ENCODE measurements around the gene FRS2. TPM values are rescaled to one million over a fixed set of nuclear protein-coding genes. Genes with fewer than 3 reads are reported as not detected.

Gene FRS2
- total and polyA plus RNA-seq, 10 of the 15 experiments (the other 5 are each of a cell fraction or from before 2014, with no cell fraction given), result 1.1 to 13.1 (median 5.9) TPM

- TF ChIP-seq, protein P1, sequence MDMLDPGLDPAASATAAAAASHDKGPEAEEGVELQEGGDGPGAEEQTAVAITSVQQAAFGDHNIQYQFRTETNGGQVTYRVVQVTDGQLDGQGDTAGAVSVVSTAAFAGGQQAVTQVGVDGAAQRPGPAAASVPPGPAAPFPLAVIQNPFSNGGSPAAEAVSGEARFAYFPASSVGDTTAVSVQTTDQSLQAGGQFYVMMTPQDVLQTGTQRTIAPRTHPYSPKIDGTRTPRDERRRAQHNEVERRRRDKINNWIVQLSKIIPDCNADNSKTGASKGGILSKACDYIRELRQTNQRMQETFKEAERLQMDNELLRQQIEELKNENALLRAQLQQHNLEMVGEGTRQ (IDR thresholded peaks at IDR 0.05; ENCODE audit: borderline replicate concordance, low read depth, low read length), result no peak
- no peak for TF ChIP-seq RCOR1 (conservative IDR thresholded peaks at IDR 0.05; ENCODE audit: low read depth, low read length)
These were observed 44.8 kb upstream of the FRS2 start (continued) for GRCh38 chr12:69425417-69425816.

DNA sequence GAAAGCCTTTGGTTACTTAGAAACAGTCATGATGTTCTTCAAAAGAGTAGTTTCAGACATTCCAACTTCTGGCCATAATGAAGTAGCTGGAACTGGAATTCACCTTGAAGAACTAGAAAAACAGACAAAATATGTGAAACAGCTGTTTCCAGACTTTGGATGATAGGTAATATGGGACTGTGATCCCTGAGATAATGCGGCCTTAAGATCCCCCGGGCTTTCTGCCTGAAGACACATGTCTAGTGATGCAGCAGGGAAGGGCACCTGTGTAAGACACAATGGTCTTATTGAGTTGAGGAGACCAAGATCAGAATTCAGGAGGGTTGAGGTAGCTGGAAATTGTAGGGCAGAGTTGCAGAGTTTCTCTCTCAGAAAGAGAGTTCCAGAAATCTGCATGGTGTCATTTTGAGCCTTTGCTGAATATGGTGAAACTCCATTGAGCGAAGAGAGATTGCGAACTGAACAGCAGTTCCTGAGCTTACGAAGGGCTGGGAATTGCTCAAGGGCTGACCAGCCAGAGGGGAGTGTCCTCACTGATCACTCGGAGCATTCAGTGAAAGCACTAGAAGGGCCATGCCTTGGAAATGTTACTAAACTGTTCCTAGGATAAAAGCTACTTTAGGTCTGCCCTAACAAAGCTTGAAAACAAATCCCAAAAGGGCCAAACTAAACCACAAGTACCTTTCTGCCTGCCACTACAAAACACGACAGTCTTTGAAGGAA lies 41.7 kb upstream of the FRS2 start:
- DNase-seq (ENCODE audit: low read depth, low spot score), result no peak
- ChIA-PET RAD21 (ENCODE audit: unreplicated experiment) (no interaction called here), CTCF (interaction anchor here (1.1 to 1.3 kb wide), 2 partner anchors 10 to 142 kb away, joined by 4 read pairs; no protein-coding TSS in a partner anchor), POLR2A (no interaction called here), SMC1A (ENCODE audit: uncharacterized antibody, unreplicated experiment) (no interaction called here)
- no peak for FAIRE-seq
- Histone ChIP-seq H2AFZ (ENCODE audit: control insufficient read depth, low read depth, low read length) (no peak overlapping the region), H3K27me3 (replicated peaks in 1 of 2; ENCODE audit: control insufficient read depth in 2 of 2, insufficient read depth in 2 of 2, low read length in 1 of 2) (no peaks in the 10 kb centered on the region), H4K20me1 (ENCODE audit: control insufficient read depth, insufficient read depth) (no peaks in the 10 kb centered on the region), H3K4me2 (ENCODE audit: control insufficient read depth, insufficient read depth) (no peak overlapping the region), H3K9me3 (replicated peaks; ENCODE audit: control insufficient read depth, insufficient read depth, low read length) (no peaks in the 10 kb centered on the region), H3K4me3 (no peak overlapping the region), H3K36me3 (ENCODE audit: control insufficient read depth in 2 of 2, insufficient read depth in 2 of 2, low read length in 1 of 2) (no peaks in the 10 kb centered on the region), H3K9ac (ENCODE audit: control insufficient read depth, insufficient read depth, low read length) (no peak overlapping the region), H3K27ac (ENCODE audit: control insufficient read depth, insufficient read depth) (no peak overlapping the region), H3K79me2 (ENCODE audit: control insufficient read depth, insufficient read depth, low read length) (no peaks in the 10 kb centered on the region), H3K4me1 (ENCODE audit: control insufficient read depth, insufficient read depth, low read length) (no peaks in the 10 kb centered on the region)
- BruUV-seq (replicated peaks), result no TSS peak
- in situ Hi-C loops (cut with MboI) (no loop called here), intact Hi-C loops (cut with micrococcal nuclease; ENCODE audit: unreplicated experiment) (no loop called here)
- WGBS (ENCODE audit: insufficient coverage, insufficient replicate concordance, low lambda C conversion rate, missing lambda C conversion rate), result 93% methylated on average over 7 of the region's 7 CpGs
- no peak for ATAC-seq
- TF ChIP-seq NR2C2 (IDR thresholded peaks at IDR 0.05; ENCODE audit: borderline replicate concordance, control insufficient read depth, insufficient read length, low read depth) (no peak), TARDBP (IDR thresholded peaks at IDR 0.05; ENCODE audit: borderline replicate concordance) (no peak), RAD51 (IDR thresholded peaks at IDR 0.05) (no peak), MTA2 (IDR thresholded peaks at IDR 0.05; ENCODE audit: low read depth) (no peak), BCLAF1 (IDR thresholded peaks at IDR 0.05) (no peak), YBX1 (IDR thresholded peaks at IDR 0.05) (no peak), POLR2AphosphoS2 (IDR thresholded peaks at IDR 0.05; ENCODE audit: low read depth, low read length) (no peak), NFIC (IDR thresholded peaks at IDR 0.05; ENCODE audit: low read depth, low read length) (no peak), BMI1 (IDR thresholded peaks at IDR 0.05; ENCODE audit: borderline replicate concordance) (no peak), SMC3 (IDR thresholded peaks at IDR 0.05; ENCODE audit: borderline replicate concordance, low read length) (no peak), SUZ12 (IDR thresholded peaks at IDR 0.05; ENCODE audit: unreplicated experiment) (no peak), SMARCA5 (IDR thresholded peaks at IDR 0.05) (no peak), ZBTB40 (IDR thresholded peaks at IDR 0.05; ENCODE audit: borderline replicate concordance) (no peak), CREM (IDR thresholded peaks at IDR 0.05; ENCODE audit: low read depth) (no peak)

Data from GM12878 (cell line).